Activated CD8-positive, alpha-beta memory T cell treated with anti-CD3 and anti-CD28 coated beads, Interleukin-2, amount 10 ng/mL, durations not matched to agents 7 days and 5 days (primary cell): ENCODE data around the gene STON2. TPM values are rescaled to one million over a fixed set of nuclear protein-coding genes. Genes with fewer than 3 reads are reported as not detected.
A peak's percentile ranks its signal among the peaks of the same experiment; 100 is the strongest.

Source experiments
- ATAC-seq: fragments of 150-1000 bp; cut with Tn5 transposase; one replicate; pipeline ENCODE4 v1.10.0; 2021; ENCODE audit warnings: moderate library complexity
- CTCF ChIA-PET: fragments of 350-600 bp; sonication (Branson Sonifier 250); formaldehyde crosslinking; loops from one replicate; lab custom pipeline; 2021; ENCODE audit warnings: antibody characterized with exemption; lab: Charles Lee
- DNase-seq: peaks from one replicate; pipeline ENCODE4 v3.0.0-alpha.2; 2020
- H3K27ac Mint-ChIP-seq: one replicate; pipeline ENCODE4 v1.8.0; 2021; ENCODE audit warnings: mild to moderate bottlenecking, mixed read lengths
- H3K27me3 Mint-ChIP-seq: one replicate; pipeline ENCODE4 v1.8.0; 2021; ENCODE audit warnings: mixed read lengths
- H3K36me3 Mint-ChIP-seq: one replicate; pipeline ENCODE4 v1.8.0; 2021; ENCODE audit warnings: mild to moderate bottlenecking, mixed read lengths
- H3K4me1 Mint-ChIP-seq: one replicate; pipeline ENCODE4 v1.8.0; 2021; ENCODE audit warnings: mixed read lengths
- H3K4me3 Mint-ChIP-seq: one replicate; pipeline ENCODE4 v1.8.0; 2021; ENCODE audit warnings: mild to moderate bottlenecking, moderate library complexity, mixed read lengths
- H3K9me3 Mint-ChIP-seq: one replicate; pipeline ENCODE4 v1.8.0; 2022; ENCODE audit warnings: low read depth, mixed read lengths
- total RNA-seq, 2 experiments: library from RNA; stranded (reverse); gene quantifications; one replicate each; pipeline ENCODE4 v1.2.3, GENCODE V29; 2021

STON2 gene
- total RNA-seq, 2 experiments from 2014 or later = 0.20 to 0.66 TPM

DNA sequence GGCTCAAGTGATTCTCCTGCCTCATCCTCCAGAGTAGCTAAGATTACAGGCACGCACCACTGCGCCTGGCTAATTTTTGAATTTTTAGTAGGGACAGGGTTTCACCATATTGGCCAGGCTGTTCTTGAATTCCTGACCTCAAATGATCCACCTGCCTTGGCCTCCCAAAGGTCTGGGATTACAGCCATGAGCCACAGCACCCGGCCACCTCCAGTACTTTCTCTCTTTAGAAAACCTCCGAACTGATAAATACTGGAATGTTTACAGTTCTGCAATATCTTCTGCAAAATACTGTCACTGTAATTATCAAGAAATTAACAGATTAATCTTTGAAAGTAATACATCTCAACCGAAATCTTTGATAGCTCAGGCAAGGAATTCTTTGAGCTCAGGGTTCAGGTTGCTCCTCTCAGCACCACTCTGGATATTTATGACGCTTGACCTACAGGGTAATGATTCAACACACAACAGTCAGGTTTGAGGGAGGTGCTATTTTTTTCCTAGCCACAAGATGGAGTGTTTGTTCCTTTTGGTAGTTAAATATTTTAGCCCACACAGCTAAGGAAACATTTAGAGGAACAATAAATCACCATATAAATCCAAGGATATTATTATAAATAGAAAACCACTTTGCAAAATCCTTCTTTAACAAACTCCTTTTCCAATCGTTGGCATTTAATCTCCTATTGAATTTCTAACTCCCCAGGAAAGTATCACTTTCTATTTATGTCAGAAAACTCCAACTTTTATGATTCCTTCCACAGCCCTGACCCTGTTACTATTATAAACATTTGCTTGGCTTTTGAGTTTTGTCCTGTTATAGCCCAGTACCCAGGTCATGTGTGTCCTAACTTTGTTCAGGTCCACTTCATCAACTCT is 130.8 kb downstream of the STON2 start:
- no peaks in the 10 kb centered on the region for H3K9me3 Mint-ChIP-seq
- CTCF ChIA-PET = interaction anchor here (0.8 to 7.5 kb wide), 9 partner anchors 9 to 280 kb away, joined by 3 to 105 read pairs (median 4); no protein-coding TSS in a partner anchor
- no peak overlapping the region for H3K27ac Mint-ChIP-seq
- H3K36me3 Mint-ChIP-seq = no peaks in the 10 kb centered on the region
- H3K4me3 Mint-ChIP-seq = no peak overlapping the region
- peaks cover 13% of the 10 kb centered on the region for H3K4me1 Mint-ChIP-seq
- ATAC-seq = peak; percentile 66
- DNase-seq = no peak
- peaks cover 42% of the 10 kb centered on the region for H3K27me3 Mint-ChIP-seq

DNA sequence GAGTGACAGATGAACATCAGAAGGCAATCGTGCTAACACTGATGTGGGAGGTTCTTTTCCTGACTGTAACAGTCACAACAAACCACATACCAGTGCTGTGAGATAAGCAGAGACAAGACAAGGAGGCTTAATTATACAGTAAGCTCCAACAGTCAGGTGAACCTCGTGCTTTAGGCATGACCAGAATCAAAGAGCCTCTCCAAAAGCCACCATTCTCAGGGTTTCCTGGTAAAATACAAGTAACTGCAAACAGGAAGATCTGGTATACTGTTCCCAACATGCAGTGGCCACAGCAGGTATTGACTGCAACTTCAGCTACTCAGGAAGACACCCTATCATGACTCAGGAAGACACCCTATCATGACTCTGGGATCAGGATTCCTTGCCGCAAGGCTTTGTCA is 132.1 kb downstream of the STON2 start:
- H3K27me3 Mint-ChIP-seq = peaks cover 44% of the 10 kb centered on the region
- peaks cover 13% of the 10 kb centered on the region for H3K4me1 Mint-ChIP-seq
- H3K4me3 Mint-ChIP-seq = no peak overlapping the region
- no peak overlapping the region for H3K27ac Mint-ChIP-seq
- no peaks in the 10 kb centered on the region for H3K9me3 Mint-ChIP-seq
- DNase-seq (no peak), ATAC-seq (peak; percentile 53)
- CTCF ChIA-PET = interaction anchor here (1.0 to 7.5 kb wide), 4 partner anchors 10 to 196 kb away, joined by 4 to 105 read pairs (median 23); no protein-coding TSS in a partner anchor
- H3K36me3 Mint-ChIP-seq = no peaks in the 10 kb centered on the region

DNA sequence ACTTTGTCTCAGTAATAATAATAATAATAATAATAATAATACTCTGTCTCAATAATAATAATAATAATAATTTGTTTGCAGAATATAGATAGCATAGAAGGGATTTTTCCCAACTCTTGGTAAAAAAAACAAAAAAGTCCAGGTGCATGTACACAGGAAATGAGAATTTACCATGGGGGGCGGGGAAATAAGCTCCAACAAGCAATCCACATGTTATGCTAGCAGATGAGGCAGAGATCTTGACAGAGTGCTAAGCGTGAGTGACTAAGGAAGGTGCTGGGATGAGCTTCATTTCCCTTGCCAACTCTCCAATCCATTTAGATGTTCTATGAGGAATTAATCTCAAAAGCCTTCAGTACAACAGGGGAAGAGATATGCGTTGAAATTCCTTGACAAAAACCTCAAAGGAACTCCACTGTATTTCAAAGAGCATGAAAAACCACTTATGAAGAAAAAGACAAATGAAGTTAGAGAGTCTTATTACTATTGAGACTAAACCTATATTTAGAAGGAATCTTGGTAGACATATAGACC is 134.4 kb downstream of the STON2 start:
- H3K27ac Mint-ChIP-seq = no peak overlapping the region
- DNase-seq (no peak), ATAC-seq (no peak)
- peaks cover 64% of the 10 kb centered on the region for H3K27me3 Mint-ChIP-seq
- CTCF ChIA-PET = interaction anchor here (1.2 to 1.3 kb wide), 2 partner anchors 188 to 199 kb away, joined by 3 to 8 read pairs; no protein-coding TSS in a partner anchor
- H3K9me3 Mint-ChIP-seq = no peaks in the 10 kb centered on the region
- H3K4me1 Mint-ChIP-seq = peaks cover 13% of the 10 kb centered on the region
- no peaks in the 10 kb centered on the region for H3K36me3 Mint-ChIP-seq
- H3K4me3 Mint-ChIP-seq = no peak overlapping the region

DNA sequence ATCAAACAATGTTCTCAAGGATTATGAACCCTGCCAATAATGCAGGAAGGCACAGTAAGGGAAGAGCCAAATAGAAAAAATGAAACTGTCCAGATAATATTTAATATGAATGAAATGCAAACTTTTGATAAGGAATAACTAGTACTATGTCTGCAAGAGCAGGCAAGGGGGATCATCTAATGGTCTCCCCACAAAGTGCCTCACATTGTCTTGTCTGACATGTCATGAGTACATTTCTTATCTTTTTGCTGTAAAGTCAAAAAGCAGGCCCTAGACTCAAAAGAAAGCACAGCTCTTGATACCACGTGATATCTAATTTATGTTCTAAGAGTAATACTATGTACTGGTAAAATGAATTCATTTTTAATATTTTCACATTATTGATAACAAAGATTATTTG is 135.5 kb downstream of the STON2 start:
- ATAC-seq (no peak), DNase-seq (no peak)
- Mint-ChIP-seq H3K36me3 (no peaks in the 10 kb centered on the region), H3K27me3 (peaks cover 64% of the 10 kb centered on the region), H3K4me1 (peaks cover 13% of the 10 kb centered on the region), H3K9me3 (no peaks in the 10 kb centered on the region), H3K4me3 (no peak overlapping the region), H3K27ac (no peak overlapping the region)
- CTCF ChIA-PET = interaction anchor here (1.3 kb wide), 1 partner anchor 189 kb away, joined by 3 read pairs; no protein-coding TSS in a partner anchor

DNA sequence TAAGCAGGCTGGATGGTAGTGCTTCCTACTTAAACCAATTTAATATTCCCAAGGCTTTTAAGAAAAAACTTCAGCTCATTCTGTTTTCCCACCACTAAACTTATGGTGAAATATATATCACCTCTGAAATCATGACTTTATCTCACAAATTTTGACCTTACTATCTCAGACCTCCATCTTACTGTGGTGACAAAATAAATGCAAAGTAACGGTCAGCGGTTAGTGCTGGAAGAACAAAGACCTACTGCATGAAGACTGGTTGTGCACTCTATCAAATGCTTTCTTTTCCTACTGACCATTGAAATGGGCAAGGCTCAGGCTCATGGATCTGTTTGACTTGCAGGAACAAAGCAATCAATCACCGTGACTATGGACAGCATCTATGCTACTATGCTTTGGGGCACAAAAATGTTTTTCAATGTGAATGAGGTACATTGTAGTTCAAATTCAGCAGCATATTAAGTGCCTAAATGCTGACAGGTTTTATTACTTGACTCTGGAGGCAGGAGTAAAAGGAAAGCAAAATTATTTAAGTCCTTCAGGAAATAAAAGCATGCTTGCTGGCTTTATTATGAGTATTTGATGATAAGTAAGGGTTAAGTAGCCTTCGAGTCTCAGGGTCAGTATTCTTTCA is 136.2 kb downstream of the STON2 start:
- DNase-seq (no peak), ATAC-seq (no peak)
- Mint-ChIP-seq H3K36me3 (no peaks in the 10 kb centered on the region), H3K27ac (no peak overlapping the region), H3K4me3 (no peak overlapping the region), H3K4me1 (peaks cover 12% of the 10 kb centered on the region), H3K9me3 (no peaks in the 10 kb centered on the region), H3K27me3 (peaks cover 60% of the 10 kb centered on the region)
- CTCF ChIA-PET = no interaction called here

DNA sequence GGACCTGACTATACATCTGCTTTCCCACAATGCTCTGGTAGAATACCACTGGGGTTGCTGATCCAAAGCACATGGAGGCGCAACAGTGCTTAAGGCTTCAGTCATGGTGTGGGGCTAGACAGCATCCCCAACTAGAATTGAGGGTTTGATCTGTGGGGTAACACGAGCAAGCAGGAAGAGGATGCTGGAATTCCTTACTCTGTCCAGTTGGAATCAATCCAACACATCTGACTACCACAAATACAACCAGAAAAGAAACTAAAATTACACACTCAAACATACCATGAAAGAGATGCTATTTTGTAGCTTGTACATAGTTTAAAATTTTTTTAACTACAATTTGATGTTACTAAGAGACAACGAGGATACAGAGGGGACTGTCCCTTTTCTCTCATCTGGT is 138.9 kb downstream of the STON2 start:
- Mint-ChIP-seq H3K4me3 (no peak overlapping the region), H3K27me3 (peaks cover 34% of the 10 kb centered on the region), H3K36me3 (no peaks in the 10 kb centered on the region), H3K9me3 (no peaks in the 10 kb centered on the region), H3K27ac (no peak overlapping the region), H3K4me1 (no peaks in the 10 kb centered on the region)
- ATAC-seq (no peak), DNase-seq (no peak)
- CTCF ChIA-PET = no interaction called here

DNA sequence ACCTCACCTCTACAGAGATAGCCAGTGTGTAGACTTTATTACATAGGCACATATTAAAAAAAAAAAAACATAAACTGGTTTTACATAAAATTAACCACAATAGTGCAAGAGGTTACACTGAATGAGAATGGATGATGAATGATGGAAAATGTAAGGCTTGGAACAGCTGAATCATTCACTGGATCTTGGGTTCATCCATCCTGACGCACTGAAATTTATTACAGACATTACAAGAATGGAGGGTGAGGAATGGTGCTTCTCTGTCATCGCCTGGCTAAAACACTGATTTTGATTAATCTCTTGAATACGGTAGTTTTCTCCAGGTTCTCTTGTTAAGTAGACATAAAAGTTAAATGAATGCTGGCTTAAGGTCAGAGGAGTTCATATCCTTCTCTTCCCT is 139.4 kb downstream of the STON2 start:
- Mint-ChIP-seq H3K36me3 (no peaks in the 10 kb centered on the region), H3K4me1 (no peaks in the 10 kb centered on the region), H3K9me3 (no peaks in the 10 kb centered on the region), H3K27me3 (peaks cover 31% of the 10 kb centered on the region), H3K4me3 (no peak overlapping the region), H3K27ac (no peak overlapping the region)
- ATAC-seq (no peak), DNase-seq (no peak)
- CTCF ChIA-PET = no interaction called here

DNA sequence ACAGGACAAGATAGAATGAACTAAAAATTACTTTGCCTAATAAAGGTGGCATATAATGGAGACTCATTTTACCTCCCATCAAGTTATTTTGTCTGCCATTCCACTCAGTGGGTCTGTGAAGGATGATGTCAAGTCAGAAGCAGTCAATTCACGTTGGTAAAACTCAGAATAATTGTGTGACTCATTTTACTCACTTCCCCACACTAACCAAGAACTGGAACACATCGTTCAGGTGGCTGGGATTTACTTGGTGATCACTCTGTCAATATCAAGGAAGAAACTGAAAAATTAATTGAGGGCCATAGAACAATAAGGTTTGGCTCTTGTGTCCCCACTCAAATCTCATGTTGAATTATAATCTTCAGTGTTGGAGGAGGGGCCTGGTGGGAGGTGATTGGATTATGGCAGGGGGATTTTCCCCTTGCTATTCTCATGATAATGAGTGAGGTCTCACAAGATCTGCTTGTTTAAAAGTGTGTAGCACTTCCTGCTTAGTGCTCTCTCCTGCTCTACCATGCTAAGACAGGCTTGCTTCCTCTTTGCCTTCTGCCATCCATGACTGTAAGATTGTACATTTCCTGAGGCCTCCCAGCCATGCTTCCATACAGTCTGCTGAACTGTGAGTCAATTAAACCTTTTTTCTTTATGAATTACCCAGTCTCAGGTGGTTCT is 143.7 kb downstream of the STON2 start:
- Mint-ChIP-seq H3K36me3 (no peaks in the 10 kb centered on the region), H3K27ac (no peak overlapping the region), H3K4me3 (no peak overlapping the region), H3K4me1 (no peaks in the 10 kb centered on the region), H3K27me3 (peaks cover 9% of the 10 kb centered on the region), H3K9me3 (no peaks in the 10 kb centered on the region)
- ATAC-seq (no peak), DNase-seq (no peak)
- CTCF ChIA-PET = no interaction called here

DNA sequence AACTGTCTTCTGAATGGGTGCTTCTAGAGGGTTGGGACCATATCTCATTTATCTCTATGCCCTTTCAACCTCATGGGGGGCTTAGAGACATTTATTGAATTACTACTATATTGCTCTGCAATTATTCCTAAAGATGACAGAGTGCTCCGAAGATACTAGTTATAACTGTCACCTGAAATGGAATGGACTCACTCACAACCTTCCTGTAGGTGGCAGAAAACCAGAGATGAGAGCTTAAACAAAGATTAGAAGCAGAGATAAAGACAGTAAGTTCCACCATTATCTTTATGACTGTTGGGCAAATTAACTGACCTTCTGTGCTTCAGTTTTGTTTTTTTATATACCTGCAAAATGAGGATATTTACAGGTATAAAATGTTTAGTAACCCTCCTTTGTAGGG is 147.8 kb downstream of the STON2 start:
- Mint-ChIP-seq H3K36me3 (no peaks in the 10 kb centered on the region), H3K9me3 (no peaks in the 10 kb centered on the region), H3K4me1 (no peaks in the 10 kb centered on the region), H3K27me3 (peaks cover 3% of the 10 kb centered on the region), H3K4me3 (no peak overlapping the region), H3K27ac (no peak overlapping the region)
- ATAC-seq (no peak), DNase-seq (no peak)
- CTCF ChIA-PET = interaction anchor here (1.2 to 1.3 kb wide), 2 partner anchors 201 to 212 kb away, joined by 3 to 4 read pairs; no protein-coding TSS in a partner anchor

DNA sequence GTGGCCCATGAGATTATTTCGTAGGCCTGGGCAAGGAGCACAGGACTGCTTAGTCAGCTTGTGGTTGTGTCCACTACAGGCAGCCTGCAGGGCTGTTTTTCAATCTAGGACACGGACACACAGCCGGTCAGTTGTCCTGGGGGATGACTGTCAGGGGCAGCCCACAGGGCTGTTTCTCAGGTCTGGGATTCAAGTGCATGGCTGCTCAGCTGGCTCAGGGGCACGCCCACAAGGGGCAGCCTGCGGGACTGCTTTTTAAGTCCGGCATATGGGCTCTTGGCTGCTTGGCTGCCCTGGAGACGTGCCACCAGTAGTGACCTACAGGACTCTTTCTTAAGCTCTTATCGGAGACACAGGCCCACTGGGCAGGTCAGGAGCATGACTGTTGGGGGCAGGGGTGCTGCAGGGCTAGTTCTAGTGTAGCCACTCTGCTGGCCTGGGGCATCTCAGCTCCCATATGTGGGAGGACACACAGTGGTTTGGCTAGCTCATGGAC is 152.8 kb downstream of the STON2 start:
- Mint-ChIP-seq H3K4me3 (no peak overlapping the region), H3K4me1 (no peaks in the 10 kb centered on the region), H3K27ac (no peak overlapping the region), H3K36me3 (peaks cover 3% of the 10 kb centered on the region), H3K9me3 (peaks cover 7% of the 10 kb centered on the region), H3K27me3 (no peaks in the 10 kb centered on the region)
- ATAC-seq = no peak
- no peak for DNase-seq
- CTCF ChIA-PET = interaction anchor here (0.8 kb wide), 1 partner anchor 23 kb away, joined by 3 read pairs; no protein-coding TSS in a partner anchor

DNA sequence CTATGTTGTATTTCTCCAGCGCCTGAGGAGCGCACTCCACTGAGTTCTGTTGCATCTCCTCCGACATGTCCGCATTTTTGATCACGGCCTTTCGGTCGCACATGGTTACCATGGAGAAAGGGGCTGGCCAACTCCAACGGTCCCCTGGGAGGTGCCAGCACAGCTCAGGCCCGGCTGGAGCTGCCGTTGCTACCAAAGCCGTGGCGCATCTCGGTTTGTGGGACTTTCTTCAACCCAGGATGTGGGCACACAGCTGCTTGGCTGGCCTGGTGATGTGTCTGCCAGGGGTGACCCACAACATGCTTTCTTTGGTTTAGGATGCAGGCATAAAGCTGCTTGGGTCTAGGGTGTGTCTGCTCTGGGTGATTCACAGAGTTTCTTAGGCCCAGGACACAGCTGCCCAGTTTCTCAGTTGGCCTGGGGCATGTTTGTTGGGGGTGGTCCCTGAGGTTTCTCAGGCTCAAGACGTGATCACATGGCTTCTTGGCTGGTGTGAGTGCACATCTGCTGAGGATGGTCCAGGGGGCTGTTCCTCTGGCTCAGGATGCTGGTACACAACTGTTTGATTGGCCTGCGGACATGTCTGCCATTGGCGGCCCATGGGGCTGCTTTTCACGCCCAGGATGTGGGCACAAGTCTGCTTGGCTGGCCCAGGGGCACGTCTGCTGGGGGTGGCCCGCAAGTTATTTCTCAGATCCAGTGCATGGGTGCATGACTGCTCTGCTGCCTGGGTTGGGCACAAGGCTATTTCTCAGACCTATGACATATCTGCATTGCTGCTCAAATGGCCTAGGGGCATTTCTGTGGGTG is 153.5 kb downstream of the STON2 start:
- CTCF ChIA-PET = no interaction called here
- H3K27me3 Mint-ChIP-seq = no peaks in the 10 kb centered on the region
- H3K27ac Mint-ChIP-seq = no peak overlapping the region
- ATAC-seq = no peak
- H3K4me1 Mint-ChIP-seq = no peaks in the 10 kb centered on the region
- peaks cover 7% of the 10 kb centered on the region for H3K9me3 Mint-ChIP-seq
- no peak overlapping the region for H3K4me3 Mint-ChIP-seq
- no peak for DNase-seq
- H3K36me3 Mint-ChIP-seq = peaks cover 3% of the 10 kb centered on the region

DNA sequence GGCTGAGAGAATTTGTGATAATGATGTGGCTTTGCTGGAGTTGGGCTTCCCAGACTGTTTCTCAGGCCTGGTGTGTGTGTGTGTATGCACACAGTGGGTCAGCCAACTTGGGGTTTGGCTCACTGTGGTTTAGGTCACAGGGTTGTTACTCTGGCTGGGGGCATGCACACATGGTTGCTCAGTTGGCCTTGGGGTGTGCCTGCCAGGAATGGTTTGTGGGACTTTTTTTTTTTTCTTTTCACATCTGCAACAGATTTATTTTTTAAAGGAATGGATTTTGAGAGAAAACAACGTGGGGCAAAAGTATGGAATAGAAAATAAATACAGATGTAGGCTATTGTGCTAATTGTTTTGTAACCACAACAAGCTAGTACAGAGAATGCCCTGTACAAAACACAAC is 154.4 kb downstream of the STON2 start:
- H3K36me3 Mint-ChIP-seq = peaks cover 3% of the 10 kb centered on the region
- no peak overlapping the region for H3K4me3 Mint-ChIP-seq
- DNase-seq (no peak), ATAC-seq (no peak)
- no peak overlapping the region for H3K27ac Mint-ChIP-seq
- peaks cover 5% of the 10 kb centered on the region for H3K27me3 Mint-ChIP-seq
- no peaks in the 10 kb centered on the region for H3K4me1 Mint-ChIP-seq
- peaks cover 7% of the 10 kb centered on the region for H3K9me3 Mint-ChIP-seq
- CTCF ChIA-PET = no interaction called here
